HG03520 (cell line): ENCODE measurements around the gene RPS6KA3.

Source experiments
- ATAC-seq: cut with Tn5 transposase; IDR thresholded peaks from one replicate; pipeline ENCODE4 v1.9.1; 2021; ENCODE audit warnings: mild to moderate bottlenecking, moderate library complexity; ENCODE audit not compliant: unreplicated experiment

RPS6KA3 gene

DNA sequence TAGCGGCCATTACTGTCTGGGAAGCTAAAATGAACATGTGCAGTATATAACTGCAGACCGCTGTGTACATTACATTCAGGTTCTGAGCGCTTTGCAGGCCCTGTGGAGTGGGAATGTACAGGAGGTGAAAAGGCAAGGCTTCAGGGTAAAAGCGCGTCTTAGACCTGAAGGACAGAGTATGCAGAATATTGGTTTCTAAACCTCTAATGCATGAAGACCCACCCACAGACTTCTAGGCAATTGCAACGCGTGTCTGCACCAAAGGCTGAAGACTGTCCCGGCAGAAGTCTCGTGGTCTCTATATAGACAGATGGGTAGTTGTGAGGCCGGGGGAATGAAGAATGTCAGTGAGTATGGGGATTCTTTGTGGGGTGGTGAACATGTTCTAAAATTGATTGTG, 155.4 kb downstream of the RPS6KA3 start:
- no peak for ATAC-seq

GRCh38 chrX:20101934-20102581, 164.7 kb downstream of the RPS6KA3 start:
- no peak for ATAC-seq
